Thoracic aorta (tissue), 2 donors: ENCODE results near the gene GPR4. TPM values are rescaled to one million over a fixed set of nuclear protein-coding genes. Genes with fewer than 3 reads are reported as not detected.

Source experiments
- ATAC-seq: fragments of 150-250 bp; one replicate; pipeline ENCODE4 v1.8.0; 2017; ENCODE audit warnings: low read depth; ENCODE audit not compliant: insufficient number of reproducible peaks, low FRiP score
- DNase-seq: peaks from one replicate; pipeline ENCODE4 v3.0.0-alpha.2; 2020; ENCODE audit warnings: low spot score
- H3K27ac ChIP-seq, 2 donors: fragments of 200-600 bp; sonication (generic); 1 replicate in 1 of 2; 2 replicates in 1 of 2; pipeline ENCODE4 v1.5.1; 2016; ENCODE audit warnings: mild to moderate bottlenecking in 2 of 2, moderate library complexity in 2 of 2
- H3K27me3 ChIP-seq: fragments of 200-600 bp; sonication (generic); replicated peaks from 2 replicates; pipeline ENCODE4 v1.6.0; 2016; ENCODE audit warnings: mild to moderate bottlenecking; ENCODE audit not compliant: insufficient read depth
- H3K36me3 ChIP-seq: fragments of 200-600 bp; sonication (generic); one replicate; pipeline ENCODE4 v1.5.1; 2016
- H3K4me1 ChIP-seq, 2 donors: fragments of 200-600 bp; sonication (generic); 1 replicate in 1 of 2; 2 replicates in 1 of 2; pipeline versions ENCODE4 v1.5.1 to v1.6.0; 2016; ENCODE audit warnings: low read depth in 2 of 2, mild to moderate bottlenecking in 1 of 2; ENCODE audit not compliant: control insufficient read depth in 1 of 2
- H3K4me3 ChIP-seq: fragments of 200-600 bp; sonication (generic); 2 replicates; pipeline ENCODE4 v1.5.1; 2016; ENCODE audit warnings: mild to moderate bottlenecking
- H3K9me3 ChIP-seq: fragments of 200-600 bp; sonication (generic); 2 replicates; pipeline ENCODE4 v1.5.1; 2016
- CTCF ChIP-seq: fragments of 200-600 bp; sonication (generic); IDR thresholded peaks from one replicate; pipeline ENCODE4 v1.5.1; 2019; ENCODE audit warnings: antibody characterized with exemption
- total RNA-seq, 2 donors: library from RNA; depleted of rRNA; stranded (reverse); fragments of >200 nt; gene quantifications; one replicate each; pipeline versions ENCODE4 v1.1.0 to v1.2.3, GENCODE V29; 2016

Gene GPR4
- total RNA-seq, 2 donors from 2014 or later, result 5.1 to 6.6 TPM

GRCh38 chr19:45600340-45600885, 1.6 kb downstream of the GPR4 start:
- Histone ChIP-seq H3K4me1 (peaks cover 12 to 28% of the 10 kb centered on the region in 2 donors), H3K36me3 (no peaks in the 10 kb centered on the region), H3K4me3 (peak overlapping the region; percentile 56), H3K27ac (peak overlapping the region in 1 of 2 donors; percentile 27), H3K9me3 (no peaks in the 10 kb centered on the region), H3K27me3 (peaks cover 29% of the 10 kb centered on the region)
- TF ChIP-seq CTCF, result no peak
- no peak for DNase-seq
- ATAC-seq, result no peak

- Histone ChIP-seq H3K27me3 (peaks cover 29% of the 10 kb centered on the region), H3K36me3 (no peaks in the 10 kb centered on the region), H3K27ac (no peak overlapping the region), H3K4me1 (peaks cover 12 to 28% of the 10 kb centered on the region in 2 donors), H3K9me3 (no peaks in the 10 kb centered on the region), H3K4me3 (no peak overlapping the region)
- DNase-seq (no peak), ATAC-seq (no peak)
- TF ChIP-seq CTCF, result no peak
Observed at GRCh38 chr19:45599286-45599685, 2.7 kb downstream of the GPR4 start.

- Histone ChIP-seq H3K27me3 (peaks cover 29% of the 10 kb centered on the region), H3K36me3 (no peaks in the 10 kb centered on the region), H3K9me3 (no peaks in the 10 kb centered on the region), H3K27ac (no peak overlapping the region), H3K4me1 (peaks cover 12 to 28% of the 10 kb centered on the region in 2 donors), H3K4me3 (peak overlapping the region; percentile 37)
- ATAC-seq (no peak), DNase-seq (no peak)
- TF ChIP-seq CTCF, result no peak
Observed at GRCh38 chr19:45598267-45599001, 3.6 kb downstream of the GPR4 start.

- H3K27me3 ChIP-seq, result peaks cover 22% of the 10 kb centered on the region
- no peak overlapping the region for H3K27ac ChIP-seq
- H3K4me3 ChIP-seq, result peak overlapping the region; percentile 37
- TF ChIP-seq CTCF, result no peak
- no peak for ATAC-seq
- no peak for DNase-seq
- no peaks in the 10 kb centered on the region for H3K36me3 ChIP-seq
- no peaks in the 10 kb centered on the region for H3K9me3 ChIP-seq
- H3K4me1 ChIP-seq, result peaks cover 12 to 28% of the 10 kb centered on the region in 2 donors
Observed at GRCh38 chr19:45597425-45598111, 4.4 kb downstream of the GPR4 start.

- Histone ChIP-seq H3K27me3 (peaks cover 5% of the 10 kb centered on the region), H3K4me1 (peaks cover 12 to 22% of the 10 kb centered on the region in 2 donors), H3K4me3 (no peak overlapping the region), H3K9me3 (no peaks in the 10 kb centered on the region), H3K36me3 (no peaks in the 10 kb centered on the region), H3K27ac (no peak overlapping the region)
- TF ChIP-seq CTCF, result no peak
- DNase-seq, result no peak
- ATAC-seq, result no peak
Observed at GRCh38 chr19:45595814-45596213, 6.2 kb downstream of the GPR4 start.
